K562 (cell line): ENCODE measurements around the gene ANXA9. TPM values are rescaled to one million over a fixed set of nuclear protein-coding genes. Genes with fewer than 3 reads are reported as not detected.

Experiments
- EGR1 ChIP-seq: fragments of 450-650 bp; conservative IDR thresholded peaks from 2 replicates; pipeline ENCODE4 v1.6.1; 2017; ENCODE audit warnings: mild to moderate bottlenecking
- MYBL2 ChIP-seq, 2 experiments: fragments of 450-650 bp in 1 of 2; sonication (generic) in 1 of 2; formaldehyde crosslinking in 1 of 2; IDR thresholded peaks; 2 replicates each; pipeline versions ENCODE4 v1.6.1 to v1.8.1; 2017 to 2022; ENCODE audit warnings: borderline replicate concordance in 1 of 2, inconsistent platforms in 1 of 2, low read depth in 1 of 2, mild to moderate bottlenecking in 1 of 2, missing genetic modification reagents in 1 of 2, moderate library complexity in 1 of 2
- PRMT5 ChIP-seq: sonication (generic); formaldehyde crosslinking; IDR thresholded peaks from 2 replicates; pipeline ENCODE4 v1.5.0; 2020; ENCODE audit warnings: missing genetic modification reagents
- ZC3H8 ChIP-seq: fragments of 450-650 bp; IDR thresholded peaks from 2 replicates; pipeline ENCODE4 v1.6.1; 2017
- ZNF408 ChIP-seq: fragments of 250-450 bp; sonication (Bioruptor Pico); IDR thresholded peaks from 2 replicates; pipeline ENCODE4 v1.4.0; 2020; ENCODE audit warnings: low read depth, mild to moderate bottlenecking, moderate library complexity
- ZNF445 ChIP-seq: fragments of 250-450 bp; sonication (Bioruptor Pico); IDR thresholded peaks from 2 replicates; pipeline ENCODE4 v1.4.0; 2020; ENCODE audit warnings: low read depth, mild to moderate bottlenecking, moderate library complexity
- ZNF584 ChIP-seq: fragments of 200-800 bp; sonication (Bioruptor generic); IDR thresholded peaks from 2 replicates; pipeline ENCODE4 v1.6.1; 2016; ENCODE audit warnings: low read depth, mild to moderate bottlenecking, missing genetic modification characterization, missing compliant biosample characterization
- polyA plus RNA-seq, 8 experiments: library from polyadenylated mRNA; depleted of rRNA in 4 of 8; stranded (reverse) in 5 of 8; unstranded in 3 of 8; fragments of >200 nt; fragmentation: Nextera tagmentation in 2 of 8; fragmentation: Illumina TruSeq in 1 of 8; extraction: Ambion mirVana in 2 of 8; extraction: Trizol in 1 of 8; gene quantifications; 2 replicates each; pipeline versions ENCODE4 v1.2.1 to v1.2.3, GENCODE V29; 2011 to 2014; ENCODE audit warnings: inconsistent platforms in 1 of 8, missing spikeins in 1 of 8
- total RNA-seq, 7 experiments: library from RNA; depleted of rRNA in 6 of 7; stranded (reverse); fragments of >200 nt in 6 of 7; fragmentation: Illumina TruSeq in 2 of 7; extraction: Trizol in 2 of 7; gene quantifications; 2 replicates each; pipeline versions ENCODE4 v1.2.1 to v1.2.3, GENCODE V29; 2011 to 2021; ENCODE audit warnings: low replicate concordance in 1 of 7
- TF ChIP-seq, protein P1 (sequence below): fragments of 450-650 bp; IDR thresholded peaks from 2 replicates; pipeline ENCODE4 v1.6.1; 2016; ENCODE audit warnings: mild to moderate bottlenecking, moderate library complexity

The ANXA9 gene
- total and polyA plus RNA-seq, 9 of the 15 experiments (the other 6 are each of a cell fraction or from before 2014, with no cell fraction given), result 0.24 to 1.6 (median 0.57) TPM

- TF ChIP-seq, protein P1, sequence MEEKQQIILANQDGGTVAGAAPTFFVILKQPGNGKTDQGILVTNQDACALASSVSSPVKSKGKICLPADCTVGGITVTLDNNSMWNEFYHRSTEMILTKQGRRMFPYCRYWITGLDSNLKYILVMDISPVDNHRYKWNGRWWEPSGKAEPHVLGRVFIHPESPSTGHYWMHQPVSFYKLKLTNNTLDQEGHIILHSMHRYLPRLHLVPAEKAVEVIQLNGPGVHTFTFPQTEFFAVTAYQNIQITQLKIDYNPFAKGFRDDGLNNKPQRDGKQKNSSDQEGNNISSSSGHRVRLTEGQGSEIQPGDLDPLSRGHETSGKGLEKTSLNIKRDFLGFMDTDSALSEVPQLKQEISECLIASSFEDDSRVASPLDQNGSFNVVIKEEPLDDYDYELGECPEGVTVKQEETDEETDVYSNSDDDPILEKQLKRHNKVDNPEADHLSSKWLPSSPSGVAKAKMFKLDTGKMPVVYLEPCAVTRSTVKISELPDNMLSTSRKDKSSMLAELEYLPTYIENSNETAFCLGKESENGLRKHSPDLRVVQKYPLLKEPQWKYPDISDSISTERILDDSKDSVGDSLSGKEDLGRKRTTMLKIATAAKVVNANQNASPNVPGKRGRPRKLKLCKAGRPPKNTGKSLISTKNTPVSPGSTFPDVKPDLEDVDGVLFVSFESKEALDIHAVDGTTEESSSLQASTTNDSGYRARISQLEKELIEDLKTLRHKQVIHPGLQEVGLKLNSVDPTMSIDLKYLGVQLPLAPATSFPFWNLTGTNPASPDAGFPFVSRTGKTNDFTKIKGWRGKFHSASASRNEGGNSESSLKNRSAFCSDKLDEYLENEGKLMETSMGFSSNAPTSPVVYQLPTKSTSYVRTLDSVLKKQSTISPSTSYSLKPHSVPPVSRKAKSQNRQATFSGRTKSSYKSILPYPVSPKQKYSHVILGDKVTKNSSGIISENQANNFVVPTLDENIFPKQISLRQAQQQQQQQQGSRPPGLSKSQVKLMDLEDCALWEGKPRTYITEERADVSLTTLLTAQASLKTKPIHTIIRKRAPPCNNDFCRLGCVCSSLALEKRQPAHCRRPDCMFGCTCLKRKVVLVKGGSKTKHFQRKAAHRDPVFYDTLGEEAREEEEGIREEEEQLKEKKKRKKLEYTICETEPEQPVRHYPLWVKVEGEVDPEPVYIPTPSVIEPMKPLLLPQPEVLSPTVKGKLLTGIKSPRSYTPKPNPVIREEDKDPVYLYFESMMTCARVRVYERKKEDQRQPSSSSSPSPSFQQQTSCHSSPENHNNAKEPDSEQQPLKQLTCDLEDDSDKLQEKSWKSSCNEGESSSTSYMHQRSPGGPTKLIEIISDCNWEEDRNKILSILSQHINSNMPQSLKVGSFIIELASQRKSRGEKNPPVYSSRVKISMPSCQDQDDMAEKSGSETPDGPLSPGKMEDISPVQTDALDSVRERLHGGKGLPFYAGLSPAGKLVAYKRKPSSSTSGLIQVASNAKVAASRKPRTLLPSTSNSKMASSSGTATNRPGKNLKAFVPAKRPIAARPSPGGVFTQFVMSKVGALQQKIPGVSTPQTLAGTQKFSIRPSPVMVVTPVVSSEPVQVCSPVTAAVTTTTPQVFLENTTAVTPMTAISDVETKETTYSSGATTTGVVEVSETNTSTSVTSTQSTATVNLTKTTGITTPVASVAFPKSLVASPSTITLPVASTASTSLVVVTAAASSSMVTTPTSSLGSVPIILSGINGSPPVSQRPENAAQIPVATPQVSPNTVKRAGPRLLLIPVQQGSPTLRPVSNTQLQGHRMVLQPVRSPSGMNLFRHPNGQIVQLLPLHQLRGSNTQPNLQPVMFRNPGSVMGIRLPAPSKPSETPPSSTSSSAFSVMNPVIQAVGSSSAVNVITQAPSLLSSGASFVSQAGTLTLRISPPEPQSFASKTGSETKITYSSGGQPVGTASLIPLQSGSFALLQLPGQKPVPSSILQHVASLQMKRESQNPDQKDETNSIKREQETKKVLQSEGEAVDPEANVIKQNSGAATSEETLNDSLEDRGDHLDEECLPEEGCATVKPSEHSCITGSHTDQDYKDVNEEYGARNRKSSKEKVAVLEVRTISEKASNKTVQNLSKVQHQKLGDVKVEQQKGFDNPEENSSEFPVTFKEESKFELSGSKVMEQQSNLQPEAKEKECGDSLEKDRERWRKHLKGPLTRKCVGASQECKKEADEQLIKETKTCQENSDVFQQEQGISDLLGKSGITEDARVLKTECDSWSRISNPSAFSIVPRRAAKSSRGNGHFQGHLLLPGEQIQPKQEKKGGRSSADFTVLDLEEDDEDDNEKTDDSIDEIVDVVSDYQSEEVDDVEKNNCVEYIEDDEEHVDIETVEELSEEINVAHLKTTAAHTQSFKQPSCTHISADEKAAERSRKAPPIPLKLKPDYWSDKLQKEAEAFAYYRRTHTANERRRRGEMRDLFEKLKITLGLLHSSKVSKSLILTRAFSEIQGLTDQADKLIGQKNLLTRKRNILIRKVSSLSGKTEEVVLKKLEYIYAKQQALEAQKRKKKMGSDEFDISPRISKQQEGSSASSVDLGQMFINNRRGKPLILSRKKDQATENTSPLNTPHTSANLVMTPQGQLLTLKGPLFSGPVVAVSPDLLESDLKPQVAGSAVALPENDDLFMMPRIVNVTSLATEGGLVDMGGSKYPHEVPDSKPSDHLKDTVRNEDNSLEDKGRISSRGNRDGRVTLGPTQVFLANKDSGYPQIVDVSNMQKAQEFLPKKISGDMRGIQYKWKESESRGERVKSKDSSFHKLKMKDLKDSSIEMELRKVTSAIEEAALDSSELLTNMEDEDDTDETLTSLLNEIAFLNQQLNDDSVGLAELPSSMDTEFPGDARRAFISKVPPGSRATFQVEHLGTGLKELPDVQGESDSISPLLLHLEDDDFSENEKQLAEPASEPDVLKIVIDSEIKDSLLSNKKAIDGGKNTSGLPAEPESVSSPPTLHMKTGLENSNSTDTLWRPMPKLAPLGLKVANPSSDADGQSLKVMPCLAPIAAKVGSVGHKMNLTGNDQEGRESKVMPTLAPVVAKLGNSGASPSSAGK, result peak; percentile 42; the same call in 1 of the 2 replicates
- TF ChIP-seq EGR1 (no peak), ZNF408 (CRISPR knock-in tag) (no peak), ZNF445 (CRISPR knock-in tag) (no peak), ZNF584 (CRISPR knock-in tag) (no peak), MYBL2 (IDR thresholded peaks at IDR 0.05; ENCODE audit: low read depth) (no peak), MYBL2 (CRISPR knock-in tag; IDR thresholded peaks at IDR 0.05; ENCODE audit: borderline replicate concordance) (no peak), ZC3H8 (no peak), PRMT5 (no peak)
These were observed 24.4 kb downstream of the ANXA9 start, which contains the start of gene MINDY1 (continued) for GRCh38 chr1:151006327-151007052.
